D721Med (cell line): Measurements from ENCODE around the gene MMP19.

Source experiments
- DNase-seq: peaks from one replicate; pipeline ENCODE4 v3.0.0; 2011; ENCODE audit warnings: low spot score; ENCODE audit not compliant: insufficient read length
- FAIRE-seq: peaks from 2 replicates; lab custom pipeline; 2011; peaks lifted over from hg19 to GRCh38; lab: Jason Lieb, UNC
- CTCF ChIP-seq: IDR thresholded peaks from 2 replicates; pipeline ENCODE4 v1.5.1; 2012; ENCODE audit warnings: mild to moderate bottlenecking, control low read depth; ENCODE audit not compliant: insufficient read depth; ENCODE audit errors: missing control alignments

MMP19 gene

GRCh38 chr12:55830601-55831446 is 11.9 kb downstream of the MMP19 start:
- peak; percentile 59 for DNase-seq

GRCh38 chr12:55829967-55830600 is 12.7 kb downstream of the MMP19 start:
- TF ChIP-seq CTCF = peak; percentile 15
- DNase-seq = no peak
- FAIRE-seq = no peak

More at GRCh38 chr12:55830601-55831446, 11.9 kb downstream of the MMP19 start:
- FAIRE-seq = no peak
- no peak for TF ChIP-seq CTCF

- FAIRE-seq (no peak), DNase-seq (no peak)
- TF ChIP-seq CTCF = no peak
Measured at GRCh38 chr12:55828357-55828756, 14.4 kb downstream of the MMP19 start.

- FAIRE-seq = no peak
- DNase-seq = no peak
Measured at GRCh38 chr12:55827806-55828205, 14.9 kb downstream of the MMP19 start.

GRCh38 chr12:55824726-55825125 is 18.0 kb downstream of the MMP19 start:
- TF ChIP-seq CTCF = no peak
- no peak for DNase-seq
- no peak for FAIRE-seq

More at GRCh38 chr12:55827806-55828205, 14.9 kb downstream of the MMP19 start:
- no peak for TF ChIP-seq CTCF

GRCh38 chr12:55823419-55823818 is 19.3 kb downstream of the MMP19 start:
- no peak for FAIRE-seq
- no peak for DNase-seq
- TF ChIP-seq CTCF = no peak

GRCh38 chr12:55822228-55822627 is 20.5 kb downstream of the MMP19 start:
- peak; percentile 33 for TF ChIP-seq CTCF
- DNase-seq (no peak), FAIRE-seq (no peak)
